ENCODE measurements around the gene TAMALIN.

Gene TAMALIN

DNA sequence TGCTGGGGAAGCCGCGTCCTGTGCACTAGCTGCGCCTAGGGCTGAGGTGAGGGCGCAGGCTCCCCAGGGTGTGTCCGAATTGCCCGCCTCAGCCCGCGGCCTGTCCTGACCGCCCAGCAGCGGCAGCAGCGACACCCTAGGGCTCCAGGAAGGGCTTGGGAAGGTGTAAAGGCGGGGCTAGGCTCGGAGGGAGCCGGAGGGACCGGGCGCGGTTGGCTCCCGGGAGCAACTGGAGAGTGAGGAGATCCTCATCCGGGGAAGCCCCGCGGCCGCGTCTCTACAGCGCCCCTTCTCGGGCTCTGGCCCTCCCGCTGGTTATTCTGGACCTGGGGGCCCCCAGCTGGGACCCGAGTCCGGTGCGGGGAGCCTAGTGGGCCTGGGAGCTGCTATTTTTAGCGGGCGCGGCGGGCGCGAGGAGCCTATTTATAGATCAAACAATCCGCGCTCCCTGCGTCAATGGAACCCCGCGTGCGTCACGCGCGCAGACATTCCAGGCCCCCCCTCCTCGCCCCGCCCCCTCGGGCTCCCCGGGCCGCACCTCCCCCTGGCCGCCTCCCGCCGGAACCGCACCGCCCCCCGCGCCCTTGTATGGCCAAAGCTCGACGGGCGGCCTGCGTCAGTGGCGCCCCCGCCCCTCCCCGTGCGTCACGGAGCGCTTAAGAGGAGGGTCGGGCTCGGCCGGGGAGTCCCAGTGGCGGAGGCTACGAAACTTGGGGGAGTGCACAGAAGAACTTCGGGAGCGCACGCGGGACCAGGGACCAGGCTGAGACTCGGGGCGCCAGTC is 44.2 kb downstream of the TAMALIN start, which contains the start of gene NR4A1:
Gene NR4A1, plus strand, starts transcription at position 685 of the 784 bp plus-strand sequence. CDS start 2,887 bp downstream, outside the sequence.
- TF ChIP-seq, protein P1, sequence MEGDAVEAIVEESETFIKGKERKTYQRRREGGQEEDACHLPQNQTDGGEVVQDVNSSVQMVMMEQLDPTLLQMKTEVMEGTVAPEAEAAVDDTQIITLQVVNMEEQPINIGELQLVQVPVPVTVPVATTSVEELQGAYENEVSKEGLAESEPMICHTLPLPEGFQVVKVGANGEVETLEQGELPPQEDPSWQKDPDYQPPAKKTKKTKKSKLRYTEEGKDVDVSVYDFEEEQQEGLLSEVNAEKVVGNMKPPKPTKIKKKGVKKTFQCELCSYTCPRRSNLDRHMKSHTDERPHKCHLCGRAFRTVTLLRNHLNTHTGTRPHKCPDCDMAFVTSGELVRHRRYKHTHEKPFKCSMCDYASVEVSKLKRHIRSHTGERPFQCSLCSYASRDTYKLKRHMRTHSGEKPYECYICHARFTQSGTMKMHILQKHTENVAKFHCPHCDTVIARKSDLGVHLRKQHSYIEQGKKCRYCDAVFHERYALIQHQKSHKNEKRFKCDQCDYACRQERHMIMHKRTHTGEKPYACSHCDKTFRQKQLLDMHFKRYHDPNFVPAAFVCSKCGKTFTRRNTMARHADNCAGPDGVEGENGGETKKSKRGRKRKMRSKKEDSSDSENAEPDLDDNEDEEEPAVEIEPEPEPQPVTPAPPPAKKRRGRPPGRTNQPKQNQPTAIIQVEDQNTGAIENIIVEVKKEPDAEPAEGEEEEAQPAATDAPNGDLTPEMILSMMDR (IDR thresholded peaks at IDR 0.05), result peak; percentile 11; the same call in 1 of the 2 replicates

DNA sequence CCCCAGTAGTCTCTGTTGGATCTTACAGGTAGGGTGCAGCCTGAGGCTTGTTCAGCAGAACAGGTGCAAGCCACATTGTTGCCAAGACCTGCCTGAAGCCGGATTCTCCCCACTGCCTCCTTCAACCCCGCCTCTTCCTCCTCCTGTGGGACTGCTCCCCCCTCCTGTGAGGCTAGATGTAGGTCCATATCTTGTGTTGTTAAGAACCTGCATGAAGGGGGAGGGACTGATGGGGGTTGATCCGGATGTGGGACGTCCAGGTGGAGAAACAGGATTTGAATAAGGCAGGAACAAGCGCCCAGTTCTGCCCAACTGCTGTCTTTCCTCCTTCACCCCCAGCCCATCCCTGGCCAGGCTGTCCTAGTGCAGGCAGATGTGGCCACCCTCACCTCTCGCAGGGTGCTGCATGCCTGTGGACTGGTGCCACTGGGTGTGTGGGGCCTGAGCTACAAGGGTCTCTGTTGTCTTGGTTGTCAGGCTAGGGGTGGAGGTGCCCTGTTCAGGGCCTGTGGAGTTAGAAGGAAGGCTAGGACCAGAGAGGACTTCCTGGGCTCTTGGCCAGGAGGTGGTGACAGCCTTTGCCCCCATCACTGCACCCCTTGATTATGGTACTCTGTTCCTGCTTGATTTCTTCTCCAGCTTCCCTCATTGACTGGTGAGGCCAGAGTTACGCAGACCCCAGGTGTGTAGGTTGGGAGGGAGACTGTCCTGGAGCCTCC is 45.9 kb downstream of the TAMALIN start:
- TF ChIP-seq, protein P1 (IDR thresholded peaks at IDR 0.05), result no peak

DNA sequence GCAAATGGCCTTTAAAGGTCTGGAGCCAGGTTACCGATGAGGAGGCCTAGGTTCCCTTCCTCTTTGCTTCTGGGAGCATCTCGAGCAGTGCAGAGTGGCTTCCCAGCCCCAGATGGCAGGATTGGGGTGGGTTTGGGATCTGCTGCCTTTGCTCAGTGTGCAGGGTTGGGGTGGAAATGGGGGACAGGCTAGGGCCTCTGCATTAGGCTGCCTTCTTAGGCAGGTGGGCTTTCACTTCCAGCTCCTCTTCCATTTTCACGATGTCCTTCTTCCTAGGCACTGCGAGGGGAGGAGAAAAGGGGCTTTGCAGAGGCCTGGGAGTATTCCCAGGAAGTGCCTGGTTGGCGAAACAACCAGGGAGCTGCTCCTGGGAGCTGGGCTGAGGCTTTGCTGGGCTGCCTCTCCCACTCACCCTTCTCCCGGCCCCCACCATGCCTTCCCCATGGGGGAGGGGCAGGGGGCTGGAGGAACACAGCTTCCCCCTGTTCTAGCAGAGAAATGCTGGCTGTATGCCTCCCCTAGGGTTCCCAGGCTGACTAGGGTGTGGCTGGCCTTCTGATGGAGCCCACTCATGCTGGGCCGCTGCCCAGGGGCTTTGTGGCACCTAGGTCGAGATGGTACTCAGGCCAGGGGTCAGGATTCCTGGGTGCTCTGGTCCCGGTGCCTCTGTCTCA is 46.9 kb downstream of the TAMALIN start:
- TF ChIP-seq, protein P1 (IDR thresholded peaks at IDR 0.05), result no peak

DNA sequence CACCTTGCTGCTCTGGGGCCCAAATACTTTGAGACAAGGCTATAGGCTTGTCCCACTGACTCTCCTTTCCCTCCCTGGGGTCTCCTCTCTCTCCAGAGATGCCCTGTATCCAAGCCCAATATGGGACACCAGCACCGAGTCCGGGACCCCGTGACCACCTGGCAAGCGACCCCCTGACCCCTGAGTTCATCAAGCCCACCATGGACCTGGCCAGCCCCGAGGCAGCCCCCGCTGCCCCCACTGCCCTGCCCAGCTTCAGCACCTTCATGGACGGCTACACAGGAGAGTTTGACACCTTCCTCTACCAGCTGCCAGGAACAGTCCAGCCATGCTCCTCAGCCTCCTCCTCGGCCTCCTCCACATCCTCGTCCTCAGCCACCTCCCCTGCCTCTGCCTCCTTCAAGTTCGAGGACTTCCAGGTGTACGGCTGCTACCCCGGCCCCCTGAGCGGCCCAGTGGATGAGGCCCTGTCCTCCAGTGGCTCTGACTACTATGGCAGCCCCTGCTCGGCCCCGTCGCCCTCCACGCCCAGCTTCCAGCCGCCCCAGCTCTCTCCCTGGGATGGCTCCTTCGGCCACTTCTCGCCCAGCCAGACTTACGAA is 47.6 kb downstream of the TAMALIN start:
- TF ChIP-seq, protein P1 (IDR thresholded peaks at IDR 0.05), result no peak

DNA sequence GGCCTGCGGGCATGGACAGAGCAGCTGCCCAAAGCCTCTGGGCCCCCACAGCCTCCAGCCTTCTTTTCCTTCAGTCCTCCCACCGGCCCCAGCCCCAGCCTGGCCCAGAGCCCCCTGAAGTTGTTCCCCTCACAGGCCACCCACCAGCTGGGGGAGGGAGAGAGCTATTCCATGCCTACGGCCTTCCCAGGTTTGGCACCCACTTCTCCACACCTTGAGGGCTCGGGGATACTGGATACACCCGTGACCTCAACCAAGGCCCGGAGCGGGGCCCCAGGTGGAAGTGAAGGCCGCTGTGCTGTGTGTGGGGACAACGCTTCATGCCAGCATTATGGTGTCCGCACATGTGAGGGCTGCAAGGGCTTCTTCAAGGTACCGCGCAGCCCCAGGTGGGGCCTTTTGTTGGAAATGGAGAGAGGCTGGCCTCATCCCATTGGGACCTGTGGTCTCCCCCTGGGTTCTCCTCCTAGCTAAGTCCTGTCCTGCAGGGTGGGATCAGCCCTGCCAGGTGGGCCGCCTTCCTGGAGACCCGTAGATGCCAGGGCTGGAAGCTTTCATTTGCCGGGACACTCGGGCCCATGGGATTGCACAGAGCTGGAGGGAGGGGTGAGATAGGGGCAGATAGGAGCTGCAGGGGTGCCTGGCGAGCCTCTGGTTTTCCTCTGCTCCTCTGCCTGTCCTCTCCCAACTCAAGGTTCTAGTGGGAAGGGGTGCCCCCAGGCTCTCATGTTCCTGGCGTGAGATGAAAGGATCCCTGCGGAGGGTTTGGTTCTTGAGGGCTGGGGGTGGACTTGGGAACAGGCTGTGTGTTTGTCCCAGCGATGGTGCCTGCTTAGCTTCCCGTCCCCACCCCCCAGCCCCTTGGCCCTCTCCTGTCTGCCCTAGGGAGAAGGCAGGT is 48.3 kb downstream of the TAMALIN start:
- TF ChIP-seq, protein P1 (IDR thresholded peaks at IDR 0.05), result no peak

DNA sequence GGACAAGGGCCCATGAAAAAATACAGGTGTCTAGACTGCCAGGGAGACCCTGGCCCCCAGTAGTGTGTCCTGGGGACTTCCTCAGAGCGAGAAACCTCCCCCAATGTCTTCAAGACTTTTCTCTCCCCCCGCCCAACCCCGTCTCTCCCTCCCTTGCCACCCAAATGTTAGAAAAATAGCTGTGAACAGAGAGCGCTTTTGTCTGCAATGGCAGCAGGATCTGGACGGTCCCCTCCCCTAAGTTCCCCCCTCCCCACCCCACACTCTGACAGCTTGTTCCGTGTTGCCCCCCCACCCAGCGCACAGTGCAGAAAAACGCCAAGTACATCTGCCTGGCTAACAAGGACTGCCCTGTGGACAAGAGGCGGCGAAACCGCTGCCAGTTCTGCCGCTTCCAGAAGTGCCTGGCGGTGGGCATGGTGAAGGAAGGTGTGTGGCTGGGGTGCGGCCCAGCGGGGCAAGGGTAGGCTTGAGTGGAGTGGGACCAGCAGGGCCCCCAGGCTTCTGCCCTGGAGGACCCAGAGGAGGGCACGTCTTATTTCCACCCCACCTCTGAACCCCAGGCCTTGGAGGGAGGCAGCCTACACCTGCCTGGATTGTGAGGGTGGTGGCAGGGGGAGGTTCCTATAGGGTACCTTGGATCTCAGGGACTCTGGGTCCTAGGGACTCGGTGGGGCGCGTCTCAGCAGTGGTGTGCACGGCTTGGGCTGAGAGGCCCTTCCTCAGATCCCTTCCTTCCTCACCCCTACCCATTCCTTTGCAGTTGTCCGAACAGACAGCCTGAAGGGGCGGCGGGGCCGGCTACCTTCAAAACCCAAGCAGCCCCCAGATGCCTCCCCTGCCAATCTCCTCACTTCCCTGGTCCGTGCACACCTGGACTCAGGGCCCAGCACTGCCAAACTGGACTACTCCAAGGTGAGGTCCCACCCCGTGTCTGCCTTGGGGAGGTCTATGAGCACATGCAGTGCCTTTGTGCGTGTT is 49.3 kb downstream of the TAMALIN start:
- TF ChIP-seq, protein P1 (IDR thresholded peaks at IDR 0.05), result no peak
